Liver (tissue), 9 donors: ENCODE results near the gene BCAR3. TPM values are rescaled to one million over a fixed set of nuclear protein-coding genes. Genes with fewer than 3 reads are reported as not detected.

ENCODE experiments used
- DNase-seq: peaks from one replicate; pipeline ENCODE4 v3.0.0-alpha.2; 2017; ENCODE audit warnings: low spot score
- H3K27ac ChIP-seq, 2 donors: one replicate each; pipeline ENCODE4 v1.7.0; 2013; ENCODE audit warnings: inconsistent platforms in 2 of 2, low read length in 2 of 2, control low read depth in 1 of 2, low read depth in 1 of 2, mild to moderate bottlenecking in 1 of 2
- H3K27me3 ChIP-seq, 4 donors: one replicate each; pipeline versions ENCODE4 v1.6.1 to v1.7.0; 2013; ENCODE audit warnings: low read length in 3 of 4, inconsistent platforms in 1 of 4, mild to moderate bottlenecking in 1 of 4, moderate library complexity in 1 of 4; ENCODE audit not compliant: control insufficient read depth in 4 of 4, insufficient read depth in 4 of 4
- H3K36me3 ChIP-seq, 4 donors: one replicate each; pipeline versions ENCODE4 v1.6.1 to v1.7.0; 2013; ENCODE audit warnings: low read length in 3 of 4, mild to moderate bottlenecking in 3 of 4, low read depth in 1 of 4, moderate library complexity in 1 of 4; ENCODE audit not compliant: control insufficient read depth in 4 of 4, insufficient read depth in 3 of 4
- H3K4me1 ChIP-seq, 4 donors: one replicate each; pipeline versions ENCODE4 v1.6.1 to v1.7.0; 2013; ENCODE audit warnings: low read length in 3 of 4, mild to moderate bottlenecking in 3 of 4, moderate library complexity in 1 of 4; ENCODE audit not compliant: control insufficient read depth in 4 of 4, insufficient read depth in 4 of 4
- H3K4me3 ChIP-seq, 3 donors: one replicate each; pipeline versions ENCODE4 v1.6.1 to v1.7.0; 2013; ENCODE audit warnings: low read length in 3 of 3, control low read depth in 1 of 3, low read depth in 1 of 3, mild to moderate bottlenecking in 1 of 3
- H3K9ac ChIP-seq, 2 donors: one replicate each; pipeline ENCODE4 v1.7.0; 2013; ENCODE audit warnings: low read length in 2 of 2, mild to moderate bottlenecking in 2 of 2, moderate library complexity in 2 of 2, control low read depth in 1 of 2, low read depth in 1 of 2
- H3K9me3 ChIP-seq, 4 donors: one replicate each; pipeline versions ENCODE4 v1.6.1 to v1.7.0; 2013; ENCODE audit warnings: low read length in 3 of 4; ENCODE audit not compliant: control insufficient read depth in 4 of 4
- EGR1 ChIP-seq, 2 donors: IDR thresholded peaks; 2 replicates each; pipeline ENCODE4 v1.6.1; 2016 to 2018; ENCODE audit warnings: antibody characterized with exemption in 2 of 2, low read depth in 2 of 2
- FOXA2 ChIP-seq: IDR thresholded peaks from 2 replicates; pipeline ENCODE4 v1.6.1; 2016; ENCODE audit warnings: antibody characterized with exemption
- HNF4G ChIP-seq: IDR thresholded peaks from 2 replicates; pipeline ENCODE4 v1.6.1; 2016; ENCODE audit warnings: antibody characterized with exemption
- JUND ChIP-seq, 2 donors: IDR thresholded peaks; 2 replicates each; pipeline ENCODE4 v1.6.1; 2016; ENCODE audit warnings: antibody characterized with exemption in 2 of 2
- RAD21 ChIP-seq, 2 donors: IDR thresholded peaks; 2 replicates each; pipeline ENCODE4 v1.6.1; 2016; ENCODE audit warnings: antibody characterized with exemption in 2 of 2, mild to moderate bottlenecking in 2 of 2
- REST ChIP-seq: IDR thresholded peaks from 2 replicates; pipeline ENCODE4 v1.6.1; 2016; ENCODE audit warnings: antibody characterized with exemption, mild to moderate bottlenecking
- RXRA ChIP-seq, 2 donors: IDR thresholded peaks; 2 replicates each; pipeline ENCODE4 v1.6.1; 2017 to 2018; ENCODE audit warnings: antibody characterized with exemption in 2 of 2, mild to moderate bottlenecking in 1 of 2
- SP1 ChIP-seq: IDR thresholded peaks from 2 replicates; pipeline ENCODE4 v1.6.1; 2018; ENCODE audit warnings: antibody characterized with exemption, mild to moderate bottlenecking
- TAF1 ChIP-seq: conservative IDR thresholded peaks from 2 replicates; pipeline ENCODE4 v1.6.1; 2016; ENCODE audit warnings: antibody characterized with exemption, mild to moderate bottlenecking
- YY1 ChIP-seq: IDR thresholded peaks from 2 replicates; pipeline ENCODE4 v1.6.1; 2016; ENCODE audit warnings: antibody characterized with exemption, mild to moderate bottlenecking
- ZBTB33 ChIP-seq: IDR thresholded peaks from 2 replicates; pipeline ENCODE4 v1.6.1; 2016; ENCODE audit warnings: antibody characterized with exemption
- WGBS: extraction: QIAGEN DNeasy Blood & Tissue Kit; methylation state at CpG from one replicate; pipeline ENCODE4 v1.1.7; 2013; 5-methylcytosine and 5-hydroxymethylcytosine counted together
- polyA plus RNA-seq, 2 donors: library from polyadenylated mRNA; stranded (reverse) in 1 of 2; unstranded in 1 of 2; fragments of 200-250 nt in 1 of 2; fragments of >200 nt in 1 of 2; fragmentation: Nextera tagmentation in 1 of 2; extraction: Ambion mirVana in 1 of 2; gene quantifications; one replicate each; pipeline versions ENCODE4 v1.2.1 to v1.2.3, GENCODE V29; 2013 to 2015
- total RNA-seq, 2 donors: library from RNA; depleted of rRNA; stranded (reverse); fragments of >200 nt; gene quantifications; one replicate each; pipeline ENCODE4 v1.2.3, GENCODE V29; 2014
- TF ChIP-seq, protein P1 (sequence below): IDR thresholded peaks from 2 replicates; pipeline ENCODE4 v1.6.1; 2016; ENCODE audit warnings: antibody characterized with exemption
- donor health status: healthy.
- donor health status: healthy.
- donor health status: healthy.
- donor health status: healthy.
- donor health status: healthy.

Gene BCAR3
- total and polyA plus RNA-seq, 4 donors = 2.8 to 10.3 (median 7.7) TPM

DNA sequence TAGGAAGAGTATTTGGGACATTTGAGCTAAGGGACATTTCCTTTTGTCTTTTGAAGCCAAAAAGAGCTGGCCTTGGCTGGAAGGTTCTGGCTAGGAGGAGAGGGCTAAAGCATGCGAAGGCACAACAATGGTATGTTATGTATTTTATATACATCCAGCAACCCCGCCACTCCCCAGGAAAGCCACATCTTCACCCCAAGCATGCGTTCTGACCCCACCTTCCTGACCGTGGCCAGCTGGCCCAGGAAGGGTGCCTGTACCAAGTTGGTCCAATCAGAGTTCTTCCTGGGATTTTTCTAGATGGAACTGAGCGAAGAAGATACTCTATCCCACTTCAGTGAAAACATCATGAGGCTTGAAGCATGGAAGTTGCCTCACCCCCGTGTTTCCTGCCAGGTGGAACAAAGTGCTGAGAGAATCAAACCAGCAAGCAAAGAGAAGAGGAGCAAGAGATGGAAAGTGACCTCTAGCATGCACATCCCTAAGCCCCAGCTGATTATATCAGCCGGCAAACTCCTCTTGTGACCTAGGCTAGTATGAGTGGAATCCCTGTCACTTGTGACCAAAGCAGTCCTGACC lies 82.7 kb downstream of the BCAR3 start:
- H3K4me1 ChIP-seq = peaks cover 0 to 33% (median 14%) of the 10 kb centered on the region in 4 donors
- TF ChIP-seq, protein P1, sequence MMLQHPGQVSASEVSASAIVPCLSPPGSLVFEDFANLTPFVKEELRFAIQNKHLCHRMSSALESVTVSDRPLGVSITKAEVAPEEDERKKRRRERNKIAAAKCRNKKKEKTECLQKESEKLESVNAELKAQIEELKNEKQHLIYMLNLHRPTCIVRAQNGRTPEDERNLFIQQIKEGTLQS = no peak
- no peak for TF ChIP-seq FOXA2
- no peak for TF ChIP-seq RAD21 (IDR thresholded peaks at IDR 0.05)
- TF ChIP-seq JUND (IDR thresholded peaks at IDR 0.05) = no peak
- no peak for TF ChIP-seq HNF4G
- no peak for TF ChIP-seq YY1
- no peak for TF ChIP-seq TAF1
- no peak for TF ChIP-seq RXRA (IDR thresholded peaks at IDR 0.05)
- whole genome bisulfite sequencing = 88% methylated on average over 7 of the region's 7 CpGs

DNA sequence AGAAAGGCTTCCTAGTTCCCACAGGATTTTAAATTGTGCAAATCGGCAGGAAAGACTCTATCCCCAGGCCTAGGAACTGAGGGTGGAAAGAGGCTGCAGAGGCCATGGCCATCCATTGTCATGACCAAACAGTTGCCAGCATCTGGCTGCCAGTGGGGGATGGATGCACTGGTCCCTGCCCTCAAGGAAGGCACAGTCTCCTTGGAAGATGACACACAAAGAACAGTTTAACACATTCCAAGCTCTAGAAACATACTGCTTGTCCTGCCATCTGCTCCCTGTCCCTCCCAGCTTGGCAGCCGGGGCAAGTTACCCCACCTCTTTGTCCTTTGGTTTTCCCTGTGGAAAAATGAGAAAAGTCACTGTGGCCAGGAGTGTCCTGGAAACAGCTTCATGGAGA lies 83.2 kb downstream of the BCAR3 start:
- DNase-seq = no peak
- no peak overlapping the region for H3K27ac ChIP-seq
- no peaks in the 10 kb centered on the region for H3K9me3 ChIP-seq
- H3K4me1 ChIP-seq = peaks cover 0 to 38% (median 18%) of the 10 kb centered on the region in 4 donors
- no peak overlapping the region for H3K9ac ChIP-seq
- 92% methylated on average over 2 of the region's 2 CpGs for WGBS
- H3K36me3 ChIP-seq = peaks cover 0 to 3% (median 0%) of the 10 kb centered on the region in 4 donors
- H3K4me3 ChIP-seq = no peak overlapping the region
- no peak for TF ChIP-seq RAD21 (IDR thresholded peaks at IDR 0.05)
- H3K27me3 ChIP-seq = no peaks in the 10 kb centered on the region

More for the DNA sequence above, 82.7 kb downstream of the BCAR3 start:
- H3K4me3 ChIP-seq = no peak overlapping the region
- DNase-seq = no peak
- H3K9ac ChIP-seq = no peak overlapping the region
- H3K9me3 ChIP-seq = no peaks in the 10 kb centered on the region
- H3K27me3 ChIP-seq = no peaks in the 10 kb centered on the region
- no peak overlapping the region for H3K27ac ChIP-seq
- H3K36me3 ChIP-seq = peaks cover 0 to 3% (median 0%) of the 10 kb centered on the region in 4 donors

DNA sequence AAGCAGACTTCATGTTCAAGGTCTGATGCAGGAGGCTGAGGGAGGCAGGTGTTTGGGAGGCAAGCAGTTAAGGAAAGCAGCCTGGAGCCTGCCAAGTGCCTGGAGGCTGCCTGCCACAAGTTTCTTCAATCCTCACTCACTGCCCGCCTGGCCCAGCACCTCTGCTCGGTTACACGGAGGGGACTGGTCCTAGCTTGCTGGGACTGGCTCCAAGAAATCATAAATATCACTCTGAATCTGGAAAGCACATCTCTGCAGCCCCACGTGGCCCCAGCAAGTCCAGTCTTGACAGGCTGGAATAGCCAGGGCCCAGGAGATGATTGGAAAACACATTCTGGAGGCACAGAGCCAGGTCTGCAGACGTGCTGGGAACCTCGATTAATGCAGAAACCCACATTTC lies 83.9 kb downstream of the BCAR3 start:
- peaks cover 0 to 3% (median 0%) of the 10 kb centered on the region in 4 donors for H3K36me3 ChIP-seq
- H3K27me3 ChIP-seq = no peaks in the 10 kb centered on the region
- H3K9me3 ChIP-seq = no peaks in the 10 kb centered on the region
- no peak overlapping the region for H3K9ac ChIP-seq
- WGBS = 69% methylated on average over 6 of the region's 6 CpGs
- TF ChIP-seq FOXA2 = no peak
- no peak for TF ChIP-seq EGR1 (IDR thresholded peaks at IDR 0.05; ENCODE audit: low read depth in 2 of 2)
- no peak for TF ChIP-seq SP1
- TF ChIP-seq ZBTB33 = no peak
- TF ChIP-seq JUND (IDR thresholded peaks at IDR 0.05) = no peak
- TF ChIP-seq REST = no peak
- TF ChIP-seq YY1 = no peak
- DNase-seq = no peak
- peaks cover 1 to 43% (median 18%) of the 10 kb centered on the region in 4 donors for H3K4me1 ChIP-seq
- no peak overlapping the region for H3K4me3 ChIP-seq
- no peak overlapping the region for H3K27ac ChIP-seq
